GM23338 (cell line): ENCODE measurements around the gene RPN1. TPM values are rescaled to one million over a fixed set of nuclear protein-coding genes. Genes with fewer than 3 reads are reported as not detected.

Source experiments
- ATAC-seq: fragments of 200-7000 bp; cut with Tn5 transposase; 3 replicates; pipeline ENCODE4 v1.9.1; 2020
- DNase-seq: peaks from one replicate; pipeline ENCODE4 v3.0.0-alpha.2; 2015; ENCODE audit warnings: low spot score
- H2AFZ ChIP-seq: fragments of 200-600 bp; sonication (generic); 2 replicates; pipeline ENCODE4 v1.8.0; 2016; ENCODE audit warnings: antibody characterized with exemption, mild to moderate bottlenecking, moderate library complexity
- H3F3A ChIP-seq: fragments of 200-600 bp; sonication (generic); replicated peaks from 2 replicates; pipeline ENCODE4 v1.8.0; 2017; ENCODE audit warnings: antibody characterized with exemption, mixed run types, low read depth
- H3K27ac ChIP-seq: fragments of 200-600 bp; sonication (generic); 2 replicates; pipeline ENCODE4 v1.6.1; 2016; ENCODE audit warnings: low read depth
- H3K27me3 ChIP-seq: fragments of 200-600 bp; sonication (generic); 2 replicates; pipeline ENCODE4 v1.8.0; 2016; ENCODE audit warnings: mild to moderate bottlenecking, mixed run types, moderate library complexity; ENCODE audit not compliant: insufficient read depth
- H3K36me3 ChIP-seq: fragments of 200-600 bp; sonication (generic); 2 replicates; pipeline ENCODE4 v1.8.0; 2016; ENCODE audit warnings: mild to moderate bottlenecking; ENCODE audit not compliant: insufficient read depth
- H3K4me1 ChIP-seq: fragments of 200-600 bp; sonication (generic); 2 replicates; pipeline ENCODE4 v1.8.0; 2016; ENCODE audit warnings: mild to moderate bottlenecking, moderate library complexity; ENCODE audit not compliant: insufficient read depth
- H3K4me2 ChIP-seq: fragments of 200-600 bp; sonication (generic); 2 replicates; pipeline ENCODE4 v1.7.1; 2017; ENCODE audit warnings: mixed run types
- H3K4me3 ChIP-seq: fragments of 200-600 bp; sonication (generic); 2 replicates; pipeline ENCODE4 v1.6.1; 2016; ENCODE audit warnings: mixed run types
- H3K79me2 ChIP-seq: fragments of 200-600 bp; sonication (generic); replicated peaks from 2 replicates; pipeline ENCODE4 v1.8.0; 2017; ENCODE audit warnings: mild to moderate bottlenecking; ENCODE audit not compliant: insufficient read depth
- H3K9me2 ChIP-seq: fragments of 200-600 bp; sonication (generic); 2 replicates; pipeline ENCODE4 v1.8.0; 2017; ENCODE audit not compliant: insufficient read depth
- H4K20me1 ChIP-seq: fragments of 200-600 bp; sonication (generic); replicated peaks from 2 replicates; pipeline ENCODE4 v1.8.0; 2017; ENCODE audit warnings: mild to moderate bottlenecking; ENCODE audit not compliant: insufficient read depth
- H3K27ac Mint-ChIP-seq: 2 replicates; pipeline ENCODE4 v1.8.0; 2020; ENCODE audit warnings: inconsistent platforms, mild to moderate bottlenecking, moderate library complexity, mixed read lengths
- H3K27me3 Mint-ChIP-seq: 3 replicates; pipeline ENCODE4 v1.8.0; 2022; ENCODE audit warnings: low read depth, mild to moderate bottlenecking, moderate library complexity, mixed read lengths, inconsistent platforms; ENCODE audit not compliant: insufficient read depth, poor library complexity
- H3K36me3 Mint-ChIP-seq: 3 replicates; pipeline ENCODE4 v1.8.0; 2021; ENCODE audit warnings: low read depth, mild to moderate bottlenecking, inconsistent platforms, moderate library complexity, mixed read lengths
- H3K4me1 Mint-ChIP-seq: 3 replicates; pipeline ENCODE4 v1.8.0; 2020; ENCODE audit warnings: mild to moderate bottlenecking, inconsistent platforms, mixed read lengths
- H3K4me3 Mint-ChIP-seq: 3 replicates; pipeline ENCODE4 v1.8.0; 2021; ENCODE audit warnings: moderate library complexity, mild to moderate bottlenecking, inconsistent platforms, mixed read lengths
- H3K9me3 Mint-ChIP-seq: 3 replicates; pipeline ENCODE4 v1.8.0; 2020; ENCODE audit warnings: moderate library complexity, mild to moderate bottlenecking, inconsistent platforms, mixed read lengths
- CREB1 ChIP-seq: fragments of 250-450 bp; sonication (Bioruptor Pico); IDR thresholded peaks from 2 replicates; pipeline ENCODE4 v1.5.0; 2020; ENCODE audit warnings: low read depth, mild to moderate bottlenecking, moderate library complexity
- EZH2phosphoT487 ChIP-seq: fragments of 200-600 bp; sonication (generic); IDR thresholded peaks from one replicate; pipeline ENCODE4 v1.8.1; 2018; ENCODE audit warnings: antibody characterized with exemption; ENCODE audit not compliant: unreplicated experiment
- JUNB ChIP-seq: IDR thresholded peaks from one replicate; pipeline ENCODE4 v1.6.1; 2016; ENCODE audit warnings: antibody characterized with exemption; ENCODE audit not compliant: unreplicated experiment
- NANOG ChIP-seq: IDR thresholded peaks from 2 replicates; pipeline ENCODE4 v1.6.1; 2016; ENCODE audit warnings: antibody characterized with exemption, borderline replicate concordance
- POLR2AphosphoS5 ChIP-seq: IDR thresholded peaks from 2 replicates; pipeline ENCODE4 v1.6.1; 2016; ENCODE audit warnings: antibody characterized with exemption, low read depth
- ZNF114 ChIP-seq: fragments of 250-450 bp; sonication (Bioruptor Pico); IDR thresholded peaks from 2 replicates; pipeline ENCODE4 v1.5.0; 2020; ENCODE audit warnings: mild to moderate bottlenecking, moderate library complexity
- ZNF331 ChIP-seq: fragments of 250-450 bp; sonication (Bioruptor Pico); IDR thresholded peaks from 2 replicates; pipeline ENCODE4 v1.5.0; 2020; ENCODE audit warnings: low read depth, mild to moderate bottlenecking, moderate library complexity
- polyA plus RNA-seq: library from polyadenylated mRNA; unstranded; fragments of >200 nt; fragmentation: Nextera tagmentation; extraction: Ambion mirVana; gene quantifications from 2 replicates; pipeline ENCODE4 v1.2.1, GENCODE V29; 2016
- total RNA-seq: library from RNA; depleted of rRNA; stranded (reverse); fragments of >200 nt; shearing (Covaris generic); gene quantifications from 2 replicates; pipeline ENCODE4 v1.2.3, GENCODE V29; 2014
- TF ChIP-seq, protein P1 (sequence below): fragments of 250-450 bp; sonication (Bioruptor Pico); IDR thresholded peaks from 2 replicates; pipeline ENCODE4 v1.5.0; 2020; ENCODE audit warnings: mild to moderate bottlenecking, moderate library complexity
- TF ChIP-seq, protein P2 (sequence below): IDR thresholded peaks from 2 replicates; pipeline ENCODE4 v1.6.1; 2016; ENCODE audit warnings: antibody characterized with exemption
- TF ChIP-seq, protein P3 (sequence below), 2 experiments: fragments of 200-600 bp in 1 of 2; sonication (generic) in 1 of 2; conservative IDR thresholded peaks; 2 replicates each; pipeline versions ENCODE4 v1.5.1 to v1.6.1; 2016 to 2017; ENCODE audit warnings: antibody characterized with exemption in 2 of 2, low read depth in 2 of 2, mild to moderate bottlenecking in 2 of 2, moderate library complexity in 1 of 2

Gene RPN1
- total and polyA plus RNA-seq, 2 experiments from 2014 or later: 111 to 231 TPM

DNA sequence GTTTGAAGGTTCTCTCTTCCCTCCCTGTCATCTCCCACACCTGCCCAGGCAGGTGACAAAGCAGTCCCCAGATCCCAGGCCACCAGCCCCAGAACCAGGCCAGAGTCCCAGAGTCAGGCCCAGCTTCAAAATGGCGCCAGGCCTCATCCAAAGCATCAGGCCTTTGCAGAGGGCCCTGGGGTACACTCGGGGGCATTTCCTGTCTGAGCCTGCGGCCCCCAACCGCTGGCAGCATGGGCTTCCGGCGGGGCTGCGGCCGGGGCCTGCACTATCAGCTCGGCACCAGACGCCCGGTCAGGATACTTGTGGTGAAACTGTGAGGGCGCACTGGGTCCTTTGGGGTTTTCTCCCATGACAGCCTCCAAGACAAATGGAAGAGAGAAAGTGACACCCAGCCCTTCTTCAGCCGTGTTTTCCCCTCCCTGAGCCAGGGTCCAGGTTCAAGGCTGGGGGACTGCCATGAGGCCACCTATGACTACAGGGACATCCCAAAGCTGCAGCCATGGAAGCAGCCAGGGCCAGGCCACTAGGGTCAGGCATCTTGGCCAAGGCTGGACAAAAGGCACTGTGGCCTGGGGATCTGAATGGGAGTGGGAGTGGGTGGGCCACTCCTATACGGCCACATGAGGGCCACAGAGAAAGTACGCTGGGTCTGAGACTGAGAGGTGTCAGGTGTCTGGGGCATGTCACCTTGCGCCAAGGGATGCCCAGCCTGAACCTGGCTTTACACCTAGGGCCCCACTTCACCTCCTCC, 33.9 kb downstream of the RPN1 start:
- Histone ChIP-seq H3K4me2 (peak overlapping the region; percentile 95), H3F3A (peaks cover 12% of the 10 kb centered on the region; the same call in 1 of the 2 replicates), H3K79me2 (no peaks in the 10 kb centered on the region)

GRCh38 chr3:128614076-128614475, 36.5 kb downstream of the RPN1 start:
- Mint-ChIP-seq H3K27ac (no peak overlapping the region), H3K27me3 (peaks cover 22% of the 10 kb centered on the region), H3K36me3 (peaks cover 9% of the 10 kb centered on the region; the same call in 2 of the 3 replicates), H3K4me3 (no peak overlapping the region), H3K9me3 (no peaks in the 10 kb centered on the region), H3K4me1 (peaks cover 9% of the 10 kb centered on the region)
- TF ChIP-seq EZH2phosphoT487 (no peak), NANOG (no peak), JUNB (no peak), CREB1 (CRISPR knock-in tag) (no peak), ZNF331 (CRISPR knock-in tag) (no peak), ZNF114 (CRISPR knock-in tag) (no peak)
- TF ChIP-seq, protein P1, sequence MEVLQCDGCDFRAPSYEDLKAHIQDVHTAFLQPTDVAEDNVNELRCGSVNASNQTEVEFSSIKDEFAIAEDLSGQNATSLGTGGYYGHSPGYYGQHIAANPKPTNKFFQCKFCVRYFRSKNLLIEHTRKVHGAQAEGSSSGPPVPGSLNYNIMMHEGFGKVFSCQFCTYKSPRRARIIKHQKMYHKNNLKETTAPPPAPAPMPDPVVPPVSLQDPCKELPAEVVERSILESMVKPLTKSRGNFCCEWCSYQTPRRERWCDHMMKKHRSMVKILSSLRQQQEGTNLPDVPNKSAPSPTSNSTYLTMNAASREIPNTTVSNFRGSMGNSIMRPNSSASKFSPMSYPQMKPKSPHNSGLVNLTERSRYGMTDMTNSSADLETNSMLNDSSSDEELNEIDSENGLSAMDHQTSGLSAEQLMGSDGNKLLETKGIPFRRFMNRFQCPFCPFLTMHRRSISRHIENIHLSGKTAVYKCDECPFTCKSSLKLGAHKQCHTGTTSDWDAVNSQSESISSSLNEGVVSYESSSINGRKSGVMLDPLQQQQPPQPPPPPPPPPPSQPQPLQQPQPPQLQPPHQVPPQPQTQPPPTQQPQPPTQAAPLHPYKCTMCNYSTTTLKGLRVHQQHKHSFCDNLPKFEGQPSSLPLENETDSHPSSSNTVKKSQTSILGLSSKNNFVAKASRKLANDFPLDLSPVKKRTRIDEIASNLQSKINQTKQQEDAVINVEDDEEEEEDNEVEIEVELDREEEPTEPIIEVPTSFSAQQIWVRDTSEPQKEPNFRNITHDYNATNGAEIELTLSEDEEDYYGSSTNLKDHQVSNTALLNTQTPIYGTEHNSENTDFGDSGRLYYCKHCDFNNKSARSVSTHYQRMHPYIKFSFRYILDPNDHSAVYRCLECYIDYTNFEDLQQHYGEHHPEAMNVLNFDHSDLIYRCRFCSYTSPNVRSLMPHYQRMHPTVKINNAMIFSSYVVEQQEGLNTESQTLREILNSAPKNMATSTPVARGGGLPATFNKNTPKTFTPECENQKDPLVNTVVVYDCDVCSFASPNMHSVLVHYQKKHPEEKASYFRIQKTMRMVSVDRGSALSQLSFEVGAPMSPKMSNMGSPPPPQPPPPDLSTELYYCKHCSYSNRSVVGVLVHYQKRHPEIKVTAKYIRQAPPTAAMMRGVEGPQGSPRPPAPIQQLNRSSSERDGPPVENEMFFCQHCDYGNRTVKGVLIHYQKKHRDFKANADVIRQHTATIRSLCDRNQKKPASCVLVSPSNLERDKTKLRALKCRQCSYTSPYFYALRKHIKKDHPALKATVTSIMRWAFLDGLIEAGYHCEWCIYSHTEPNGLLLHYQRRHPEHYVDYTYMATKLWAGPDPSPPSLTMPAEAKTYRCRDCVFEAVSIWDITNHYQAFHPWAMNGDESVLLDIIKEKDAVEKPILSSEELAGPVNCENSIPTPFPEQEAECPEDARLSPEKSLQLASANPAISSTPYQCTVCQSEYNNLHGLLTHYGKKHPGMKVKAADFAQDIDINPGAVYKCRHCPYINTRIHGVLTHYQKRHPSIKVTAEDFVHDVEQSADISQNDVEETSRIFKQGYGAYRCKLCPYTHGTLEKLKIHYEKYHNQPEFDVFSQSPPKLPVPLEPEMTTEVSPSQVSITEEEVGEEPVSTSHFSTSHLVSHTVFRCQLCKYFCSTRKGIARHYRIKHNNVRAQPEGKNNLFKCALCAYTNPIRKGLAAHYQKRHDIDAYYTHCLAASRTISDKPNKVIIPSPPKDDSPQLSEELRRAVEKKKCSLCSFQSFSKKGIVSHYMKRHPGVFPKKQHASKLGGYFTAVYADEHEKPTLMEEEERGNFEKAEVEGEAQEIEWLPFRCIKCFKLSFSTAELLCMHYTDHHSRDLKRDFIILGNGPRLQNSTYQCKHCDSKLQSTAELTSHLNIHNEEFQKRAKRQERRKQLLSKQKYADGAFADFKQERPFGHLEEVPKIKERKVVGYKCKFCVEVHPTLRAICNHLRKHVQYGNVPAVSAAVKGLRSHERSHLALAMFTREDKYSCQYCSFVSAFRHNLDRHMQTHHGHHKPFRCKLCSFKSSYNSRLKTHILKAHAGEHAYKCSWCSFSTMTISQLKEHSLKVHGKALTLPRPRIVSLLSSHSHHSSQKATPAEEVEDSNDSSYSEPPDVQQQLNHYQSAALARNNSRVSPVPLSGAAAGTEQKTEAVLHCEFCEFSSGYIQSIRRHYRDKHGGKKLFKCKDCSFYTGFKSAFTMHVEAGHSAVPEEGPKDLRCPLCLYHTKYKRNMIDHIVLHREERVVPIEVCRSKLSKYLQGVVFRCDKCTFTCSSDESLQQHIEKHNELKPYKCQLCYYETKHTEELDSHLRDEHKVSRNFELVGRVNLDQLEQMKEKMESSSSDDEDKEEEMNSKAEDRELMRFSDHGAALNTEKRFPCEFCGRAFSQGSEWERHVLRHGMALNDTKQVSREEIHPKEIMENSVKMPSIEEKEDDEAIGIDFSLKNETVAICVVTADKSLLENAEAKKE (CRISPR knock-in tag): no peak
- TF ChIP-seq, protein P2, sequence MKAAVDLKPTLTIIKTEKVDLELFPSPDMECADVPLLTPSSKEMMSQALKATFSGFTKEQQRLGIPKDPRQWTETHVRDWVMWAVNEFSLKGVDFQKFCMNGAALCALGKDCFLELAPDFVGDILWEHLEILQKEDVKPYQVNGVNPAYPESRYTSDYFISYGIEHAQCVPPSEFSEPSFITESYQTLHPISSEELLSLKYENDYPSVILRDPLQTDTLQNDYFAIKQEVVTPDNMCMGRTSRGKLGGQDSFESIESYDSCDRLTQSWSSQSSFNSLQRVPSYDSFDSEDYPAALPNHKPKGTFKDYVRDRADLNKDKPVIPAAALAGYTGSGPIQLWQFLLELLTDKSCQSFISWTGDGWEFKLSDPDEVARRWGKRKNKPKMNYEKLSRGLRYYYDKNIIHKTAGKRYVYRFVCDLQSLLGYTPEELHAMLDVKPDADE: no peak
- Histone ChIP-seq H2AFZ (no peak overlapping the region), H3K4me1 (peaks cover 12% of the 10 kb centered on the region; the same call in 1 of the 2 replicates), H3K4me2 (no peak overlapping the region), H3K79me2 (no peaks in the 10 kb centered on the region), H4K20me1 (no peaks in the 10 kb centered on the region; the same call in none of the 2 replicates), H3K4me3 (no peak overlapping the region), H3K27me3 (no peaks in the 10 kb centered on the region), H3F3A (peaks cover 8% of the 10 kb centered on the region; the same call in 1 of the 2 replicates), H3K9me2 (no peaks in the 10 kb centered on the region), H3K36me3 (no peaks in the 10 kb centered on the region), H3K27ac (no peak overlapping the region)
- no peak for ATAC-seq
- DNase-seq: no peak

More for the DNA sequence above, 33.9 kb downstream of the RPN1 start:
- Mint-ChIP-seq H3K4me1 (peaks cover 13% of the 10 kb centered on the region), H3K36me3 (peaks cover 32% of the 10 kb centered on the region), H3K27me3 (peaks cover 16% of the 10 kb centered on the region), H3K4me3 (peak overlapping the region; percentile 97), H3K9me3 (no peaks in the 10 kb centered on the region), H3K27ac (no peak overlapping the region)
- H3K36me3 ChIP-seq: peaks cover 7% of the 10 kb centered on the region
- no peak overlapping the region for H2AFZ ChIP-seq
- H4K20me1 ChIP-seq: no peaks in the 10 kb centered on the region; the same call in none of the 2 replicates
- DNase-seq (no peak), ATAC-seq (no peak)
- H3K9me2 ChIP-seq: no peaks in the 10 kb centered on the region
- TF ChIP-seq, protein P3, sequence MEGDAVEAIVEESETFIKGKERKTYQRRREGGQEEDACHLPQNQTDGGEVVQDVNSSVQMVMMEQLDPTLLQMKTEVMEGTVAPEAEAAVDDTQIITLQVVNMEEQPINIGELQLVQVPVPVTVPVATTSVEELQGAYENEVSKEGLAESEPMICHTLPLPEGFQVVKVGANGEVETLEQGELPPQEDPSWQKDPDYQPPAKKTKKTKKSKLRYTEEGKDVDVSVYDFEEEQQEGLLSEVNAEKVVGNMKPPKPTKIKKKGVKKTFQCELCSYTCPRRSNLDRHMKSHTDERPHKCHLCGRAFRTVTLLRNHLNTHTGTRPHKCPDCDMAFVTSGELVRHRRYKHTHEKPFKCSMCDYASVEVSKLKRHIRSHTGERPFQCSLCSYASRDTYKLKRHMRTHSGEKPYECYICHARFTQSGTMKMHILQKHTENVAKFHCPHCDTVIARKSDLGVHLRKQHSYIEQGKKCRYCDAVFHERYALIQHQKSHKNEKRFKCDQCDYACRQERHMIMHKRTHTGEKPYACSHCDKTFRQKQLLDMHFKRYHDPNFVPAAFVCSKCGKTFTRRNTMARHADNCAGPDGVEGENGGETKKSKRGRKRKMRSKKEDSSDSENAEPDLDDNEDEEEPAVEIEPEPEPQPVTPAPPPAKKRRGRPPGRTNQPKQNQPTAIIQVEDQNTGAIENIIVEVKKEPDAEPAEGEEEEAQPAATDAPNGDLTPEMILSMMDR (conservative IDR thresholded peaks at IDR 0.05; ENCODE audit: low read depth in 2 of 2): no peak
- TF ChIP-seq POLR2AphosphoS5 (no peak), ZNF331 (CRISPR knock-in tag) (no peak)
- H3K27me3 ChIP-seq: no peaks in the 10 kb centered on the region
- peaks cover 12% of the 10 kb centered on the region; the same call in 1 of the 2 replicates for H3K4me1 ChIP-seq
- H3K27ac ChIP-seq: no peak overlapping the region
- peak overlapping the region; percentile 89 for H3K4me3 ChIP-seq
